ENCODE measurements around the gene PCDH9.

The PCDH9 gene

DNA sequence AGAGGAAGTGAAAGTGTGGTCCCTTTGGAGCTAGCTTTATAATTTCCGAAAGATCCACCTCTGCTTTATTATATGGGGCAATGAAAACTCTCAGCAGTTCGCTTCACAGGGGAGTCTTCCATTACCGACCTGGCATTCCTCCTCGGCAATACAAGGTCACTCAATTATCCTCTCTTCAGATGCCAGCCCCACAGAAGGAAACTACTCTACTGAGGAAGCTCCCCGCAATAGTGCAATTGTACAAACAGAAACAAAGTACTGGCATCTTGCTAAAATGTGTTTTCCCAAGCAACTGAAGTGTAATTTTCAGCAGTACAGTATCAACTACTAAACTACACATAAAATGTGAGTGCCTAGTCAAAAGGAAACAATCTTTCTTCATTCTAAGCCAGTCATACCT is 702.0 kb downstream of the PCDH9 start:
- no peak for DNase-seq (ENCODE audit: low read depth in 3 of 3)

DNA sequence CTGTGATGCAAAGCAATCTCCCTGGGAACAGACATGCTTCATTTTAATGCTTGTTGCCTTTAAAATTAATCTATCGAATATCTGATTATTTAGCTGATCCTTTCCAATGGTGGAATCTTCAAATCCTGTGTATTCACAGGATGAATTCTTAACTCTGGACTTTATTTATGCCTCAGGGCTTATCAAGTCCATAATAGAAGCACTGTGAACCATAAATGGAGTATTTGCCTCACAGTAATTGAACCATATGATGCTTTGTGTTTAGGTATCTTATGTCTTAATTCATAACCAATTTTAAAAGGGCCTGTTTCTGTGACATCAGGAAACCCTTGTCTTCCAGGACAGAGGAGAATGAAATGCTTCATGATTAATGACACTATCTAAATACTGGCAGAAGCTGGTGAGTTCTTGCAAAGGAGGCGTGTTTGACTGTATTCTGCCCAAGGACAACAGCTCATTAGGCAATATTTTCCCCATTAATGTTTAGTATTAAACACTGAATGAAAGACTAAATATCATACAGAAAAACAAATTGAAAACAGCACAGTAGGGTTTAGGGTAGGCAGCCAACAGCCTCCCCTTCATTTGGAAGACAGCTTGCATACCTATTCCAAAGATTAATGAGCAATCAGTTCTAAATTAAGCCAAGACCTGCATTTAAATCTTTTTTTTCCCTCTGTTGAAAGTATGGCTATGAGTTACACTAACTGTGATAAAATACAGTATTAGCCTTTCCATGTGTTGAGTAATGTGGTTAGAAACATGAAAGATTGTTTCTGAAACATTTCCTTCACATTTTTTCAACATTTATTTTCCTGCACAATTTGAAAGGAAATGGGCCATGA is 709.4 kb downstream of the PCDH9 start:
- DNase-seq (ENCODE audit: low read depth in 3 of 3) = no peak

DNA sequence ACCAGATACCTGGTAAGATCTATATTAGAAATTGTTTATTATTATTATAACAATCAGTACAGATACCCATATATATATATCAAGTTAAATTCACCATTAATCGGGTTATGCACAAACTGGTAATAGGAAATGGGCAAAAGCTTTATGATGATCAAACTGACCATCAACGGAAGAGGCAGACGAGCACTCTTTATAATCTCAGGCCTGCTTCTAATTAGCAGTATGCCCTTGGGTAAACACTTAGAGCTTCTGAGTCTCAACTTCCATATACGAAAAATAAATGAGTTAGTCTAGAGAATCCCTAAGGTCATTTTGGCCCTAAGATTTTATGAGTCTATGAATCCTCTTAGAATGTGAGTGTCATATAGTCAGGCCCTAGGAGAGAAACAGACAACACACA is 710.9 kb downstream of the PCDH9 start:
- DNase-seq (ENCODE audit: low read depth in 3 of 3) = no peak

DNA sequence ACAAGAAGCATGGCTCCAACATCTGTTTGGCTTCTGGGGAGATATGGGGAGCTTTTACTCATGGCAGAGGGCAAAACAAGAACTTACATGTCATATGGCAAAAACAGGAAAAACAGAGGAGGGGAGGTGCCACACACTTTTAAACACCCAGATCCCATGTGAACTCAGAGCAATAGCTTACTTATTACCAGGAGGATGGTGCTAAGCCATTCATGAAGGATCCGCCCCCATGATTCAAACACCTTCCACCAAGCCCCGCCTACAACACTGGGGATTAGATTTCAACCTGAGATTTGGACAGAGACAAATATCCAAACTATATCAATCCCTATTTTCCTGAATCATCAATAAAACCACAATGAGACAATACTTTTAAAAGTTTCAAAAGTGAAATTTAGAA is 712.1 kb downstream of the PCDH9 start:
- DNase-seq (ENCODE audit: low read depth in 3 of 3) = no peak

DNA sequence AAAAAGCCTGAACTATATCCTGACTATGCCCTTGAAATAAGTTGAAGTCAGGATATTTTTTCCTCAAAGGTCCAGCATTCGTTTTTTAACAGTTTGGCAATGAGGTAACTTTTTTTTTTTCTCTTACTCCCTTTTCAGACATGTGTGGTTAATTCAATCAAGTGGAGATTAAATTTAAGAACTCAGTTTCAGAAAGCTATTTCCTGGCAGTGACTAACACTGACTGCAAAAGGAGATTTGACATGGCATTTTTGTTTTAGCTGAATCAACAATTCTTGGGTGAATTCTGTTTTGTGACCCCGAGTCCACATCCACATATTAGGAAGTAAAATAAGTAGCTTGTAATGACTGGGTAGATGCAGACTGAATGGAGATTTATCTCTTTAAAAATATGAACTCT is 716.4 kb downstream of the PCDH9 start:
- DNase-seq (ENCODE audit: low read depth in 3 of 3) = no peak

DNA sequence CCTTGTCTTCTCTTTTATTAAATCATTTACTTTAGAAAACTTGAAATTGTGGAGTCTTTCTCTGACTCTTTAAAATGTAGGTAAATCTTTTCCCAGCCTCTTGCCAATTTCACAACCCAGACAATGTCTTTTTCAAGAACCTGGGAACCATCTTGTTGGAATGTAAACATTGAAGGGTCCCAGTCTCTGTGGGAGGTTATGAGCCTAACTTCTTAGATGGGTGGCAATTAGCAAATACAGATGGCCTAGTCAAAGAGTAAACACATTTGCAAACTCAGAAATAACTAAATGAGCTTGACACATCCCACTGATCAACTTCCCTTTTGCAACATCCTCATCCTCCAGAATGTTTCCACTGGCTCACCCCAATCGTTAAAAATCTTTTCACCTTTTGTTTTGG is 721.0 kb downstream of the PCDH9 start:
- DNase-seq (ENCODE audit: low read depth in 3 of 3) = no peak

DNA sequence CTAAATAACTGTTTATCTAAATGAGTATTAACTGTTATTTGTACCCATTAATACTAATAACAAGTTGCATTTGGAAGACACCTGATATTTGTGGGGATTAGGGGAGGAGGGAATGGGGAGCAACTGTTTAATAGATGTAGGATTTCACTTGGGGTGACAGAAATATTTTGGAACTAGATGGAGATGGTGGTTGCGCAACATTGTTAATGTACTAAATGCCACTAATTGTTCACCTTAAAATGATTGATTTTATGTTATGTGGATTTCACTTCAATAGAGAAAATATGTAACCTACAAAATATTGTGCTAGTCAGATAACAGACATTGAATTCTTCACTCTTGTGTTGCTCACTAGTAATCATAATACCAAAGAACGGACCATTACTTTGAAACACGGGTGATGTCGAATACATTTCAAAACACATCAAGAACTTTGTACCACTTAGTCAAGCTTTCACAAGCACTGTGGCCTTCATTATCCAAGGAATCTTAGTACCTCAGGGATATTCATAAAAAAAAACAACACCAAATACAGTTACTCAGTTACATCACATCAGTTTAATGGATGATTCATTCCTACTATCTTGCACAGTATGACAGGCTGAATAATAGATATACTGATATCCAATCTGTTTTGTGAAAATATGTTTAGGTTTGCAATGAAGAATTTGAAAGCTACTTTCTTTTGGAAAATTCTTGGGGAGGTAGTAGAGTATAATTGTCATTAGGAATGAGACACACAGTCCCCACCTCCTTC is 721.8 kb downstream of the PCDH9 start:
- no peak for DNase-seq (ENCODE audit: low read depth in 3 of 3)

DNA sequence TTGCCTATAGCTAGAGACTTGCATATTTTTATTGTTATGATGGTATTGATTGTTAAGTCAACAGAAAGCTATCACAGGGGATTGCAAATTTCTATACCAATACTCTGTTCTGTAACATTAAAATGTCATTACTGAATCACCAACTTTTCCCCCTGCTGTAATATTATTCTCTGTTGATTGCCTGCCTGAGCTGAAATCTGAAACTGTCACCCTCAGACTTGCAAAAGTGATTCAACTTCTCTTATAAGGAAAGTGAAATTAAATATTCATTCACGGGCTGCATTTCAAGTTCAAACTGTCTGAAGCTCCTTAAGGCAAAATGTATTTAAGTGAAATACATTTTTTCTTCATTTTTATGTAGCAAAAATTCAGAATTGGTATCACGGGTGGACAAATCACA is 723.2 kb downstream of the PCDH9 start:
- no peak for DNase-seq (ENCODE audit: low read depth in 3 of 3)

DNA sequence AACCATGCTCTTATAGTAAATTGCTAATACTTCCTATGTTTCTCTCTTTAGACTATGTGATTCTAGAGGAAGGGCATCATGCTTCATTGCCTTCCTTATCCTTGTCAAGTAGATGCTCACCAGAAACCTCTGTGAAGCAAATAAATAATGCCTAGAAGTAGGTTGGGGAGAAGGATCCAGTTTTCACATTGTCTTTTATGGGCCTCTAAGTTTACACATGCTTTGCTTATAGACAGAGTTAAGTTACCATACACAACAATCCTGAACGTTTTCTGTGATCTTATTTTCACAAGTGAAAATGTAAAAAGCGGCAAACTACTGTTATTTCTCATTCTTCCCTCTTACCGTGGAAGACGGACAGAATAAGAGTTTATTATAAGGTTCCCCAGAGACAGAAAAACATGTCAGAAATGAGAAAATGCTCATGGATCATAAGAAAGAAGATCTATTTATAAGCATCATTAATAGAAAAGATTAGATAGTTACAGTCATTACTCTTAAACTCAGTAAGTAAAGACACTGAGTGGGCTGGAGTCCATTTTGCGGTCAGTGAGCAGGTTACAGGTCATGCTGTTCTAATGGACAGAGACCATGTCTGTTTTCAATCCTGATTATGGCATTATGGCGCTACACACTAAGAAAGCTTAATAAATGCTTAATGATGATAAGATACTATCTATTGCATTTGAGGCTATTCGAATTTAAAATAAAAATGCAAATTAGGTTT is 723.9 kb downstream of the PCDH9 start:
- DNase-seq (ENCODE audit: low read depth in 3 of 3) = no peak

DNA sequence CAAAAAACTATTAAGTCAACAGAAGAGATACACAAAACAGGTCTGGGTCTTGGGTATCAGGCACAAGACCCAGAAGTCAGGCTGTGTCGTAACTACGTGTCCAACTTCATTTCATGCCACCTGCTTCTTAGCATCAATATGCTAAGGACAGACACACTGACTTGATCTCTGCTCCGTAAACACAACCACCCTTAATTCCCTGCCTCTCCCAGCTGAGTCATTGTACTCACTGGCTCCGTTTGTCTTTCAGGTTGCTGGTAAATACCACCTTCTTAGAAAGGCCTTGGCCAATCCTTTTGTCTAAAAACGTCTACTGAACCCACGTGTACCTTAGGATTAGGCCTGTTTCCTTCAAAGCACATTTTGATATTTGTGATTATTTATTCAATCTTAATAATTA is 726.2 kb downstream of the PCDH9 start:
- DNase-seq (ENCODE audit: low read depth in 3 of 3) = no peak

DNA sequence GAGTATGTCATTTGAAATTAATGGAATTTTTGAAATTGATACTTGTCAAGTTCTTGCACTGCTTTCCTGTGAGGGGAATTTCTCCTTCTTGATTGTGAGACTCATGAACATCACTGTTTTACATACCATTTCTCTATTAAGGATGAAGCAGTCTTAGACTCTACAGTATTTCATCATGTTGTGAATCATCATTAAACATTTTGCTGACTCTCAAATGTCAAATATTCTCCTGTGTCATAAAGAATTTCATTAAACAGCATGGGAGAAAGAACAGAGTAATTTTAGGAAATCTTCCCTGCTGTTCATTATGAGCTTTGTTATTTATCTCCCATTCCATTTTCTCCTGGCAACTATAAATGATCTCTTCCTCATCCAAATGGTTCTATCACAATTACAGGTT is 729.0 kb downstream of the PCDH9 start:
- DNase-seq (ENCODE audit: low read depth in 3 of 3) = no peak

DNA sequence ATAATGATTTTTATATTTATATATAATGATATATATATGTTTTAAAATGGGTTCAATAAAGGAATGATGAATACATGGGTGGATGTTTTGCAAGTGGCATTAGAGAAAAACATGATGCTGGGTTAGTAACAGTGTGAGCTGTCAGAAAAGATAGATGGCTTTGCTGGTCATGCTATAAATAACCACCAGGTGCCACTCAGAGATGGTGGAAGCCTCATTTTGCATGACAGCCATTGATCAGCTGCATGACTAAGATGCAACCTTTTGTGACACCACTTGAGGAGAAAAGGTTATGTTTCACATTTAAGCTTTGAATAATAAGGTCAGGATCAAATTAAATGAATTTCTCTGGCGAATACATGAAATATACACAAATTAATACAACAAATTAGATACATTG is 737.7 kb downstream of the PCDH9 start:
- no peak for DNase-seq (ENCODE audit: low read depth in 3 of 3)

DNA sequence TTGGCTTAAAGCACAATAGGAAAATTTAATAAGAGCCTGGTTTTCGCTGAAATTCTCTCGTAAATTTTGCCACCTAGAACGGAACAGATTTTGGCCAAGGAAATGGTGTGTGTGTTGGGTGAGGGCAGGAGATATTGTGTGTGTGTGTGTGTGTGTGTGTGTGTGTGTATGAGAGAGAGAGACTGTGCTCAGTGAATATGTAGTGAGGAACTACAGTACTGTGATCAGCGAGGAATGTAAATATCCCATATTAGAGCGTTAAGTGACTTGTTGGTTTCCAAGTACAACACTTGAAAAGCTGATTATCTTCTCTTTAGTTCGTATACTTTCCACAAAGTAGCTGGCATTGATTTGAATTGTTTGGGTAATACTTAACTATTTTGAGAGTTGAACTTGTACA is 738.9 kb downstream of the PCDH9 start:
- no peak for DNase-seq (ENCODE audit: low read depth in 3 of 3)

DNA sequence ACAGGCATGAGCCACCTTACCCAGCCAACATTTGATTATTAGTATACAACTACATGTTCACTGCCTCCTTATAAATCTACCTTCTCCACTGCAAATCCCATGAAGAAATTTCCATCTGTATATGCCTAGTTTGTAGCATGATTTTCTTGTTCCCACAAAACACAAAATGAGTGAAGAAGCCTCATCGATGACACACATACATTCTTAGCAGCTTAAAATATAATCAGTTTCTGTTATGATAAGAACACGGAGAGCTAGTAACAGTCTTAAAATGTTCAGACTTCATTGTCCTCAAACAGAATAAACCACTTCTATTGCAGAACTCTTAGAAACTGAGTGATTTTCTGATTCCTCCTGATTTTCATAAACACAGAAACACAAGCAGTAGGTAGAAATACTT is 740.5 kb downstream of the PCDH9 start:
- no peak for DNase-seq (ENCODE audit: low read depth in 3 of 3)

DNA sequence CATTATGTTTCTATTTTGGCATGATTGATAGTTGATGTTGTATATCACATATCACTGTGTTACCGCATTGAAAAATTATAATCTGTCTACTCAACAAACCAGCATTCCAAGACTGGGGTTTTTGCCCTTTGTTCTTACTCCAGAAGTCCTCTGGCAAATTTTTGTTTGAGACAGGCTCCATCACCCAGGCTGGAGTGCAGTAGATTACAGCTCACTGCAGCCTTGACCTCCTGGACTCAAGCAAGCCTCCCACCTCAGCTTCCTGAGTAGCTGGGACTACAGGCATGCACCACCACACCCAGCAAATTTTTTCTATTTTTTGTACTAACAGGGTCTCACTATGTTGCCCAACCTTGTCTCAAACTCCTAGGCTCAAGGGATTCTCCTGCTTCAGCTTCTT is 741.0 kb downstream of the PCDH9 start:
- no peak for DNase-seq (ENCODE audit: low read depth in 3 of 3)

DNA sequence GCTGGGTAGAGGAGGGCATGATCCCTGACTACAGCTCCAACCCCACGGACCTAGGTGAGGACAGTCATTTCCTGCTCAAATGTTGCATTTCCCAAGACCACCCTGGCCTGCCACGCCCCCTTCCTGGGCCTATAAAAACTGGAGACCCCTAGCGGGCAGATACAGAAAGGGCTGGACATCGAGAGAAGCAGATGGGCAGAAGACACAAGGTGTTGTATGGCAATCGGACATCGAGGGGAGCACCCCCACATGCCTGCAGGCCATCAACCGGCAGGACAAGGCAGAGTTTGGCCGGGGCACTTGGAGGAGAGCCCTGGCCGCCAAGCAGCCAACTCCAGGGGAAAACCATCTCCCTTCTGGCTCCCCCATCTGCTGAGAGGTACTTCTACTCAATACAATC is 746.4 kb downstream of the PCDH9 start:
- DNase-seq (ENCODE audit: low read depth in 3 of 3) = no peak

DNA sequence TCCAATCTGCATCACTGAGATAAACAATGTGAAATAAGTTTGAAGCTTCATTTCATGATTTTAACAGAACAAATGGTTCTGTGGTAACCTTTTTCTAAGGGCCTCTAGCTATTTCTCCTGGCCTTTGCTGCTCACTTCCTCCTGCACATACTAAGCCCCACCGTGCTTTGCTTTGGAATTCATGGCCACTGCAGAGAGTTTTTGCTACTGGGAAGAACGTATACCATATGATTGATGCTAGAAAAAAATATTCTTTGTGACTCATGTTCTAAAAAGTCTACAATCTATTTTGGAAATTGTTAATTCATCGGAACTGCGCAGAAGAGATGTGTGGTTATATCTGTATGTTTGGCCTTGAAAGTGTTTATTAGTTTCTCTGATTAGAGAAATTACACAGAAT is 747.3 kb downstream of the PCDH9 start:
- no peak for DNase-seq (ENCODE audit: low read depth in 3 of 3)

DNA sequence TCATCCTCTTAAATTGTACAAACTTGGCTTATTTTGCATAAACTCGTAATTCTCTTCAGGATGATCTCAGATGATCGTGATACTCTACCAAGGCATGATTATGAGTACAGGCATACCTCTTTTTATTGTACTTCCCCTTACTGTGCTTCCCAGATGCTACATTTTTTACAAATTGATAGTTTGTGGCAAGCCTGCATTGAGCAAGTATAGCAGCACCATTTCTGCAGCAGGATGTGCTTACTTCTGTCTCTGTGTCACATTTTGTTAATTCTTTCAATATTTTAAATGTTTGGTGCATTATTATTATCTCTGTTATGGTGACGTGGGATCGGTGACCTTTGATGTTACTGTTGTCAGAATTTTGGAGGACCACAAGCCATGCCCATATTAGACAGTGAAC is 752.3 kb downstream of the PCDH9 start:
- no peak for DNase-seq (ENCODE audit: low read depth in 3 of 3)

DNA sequence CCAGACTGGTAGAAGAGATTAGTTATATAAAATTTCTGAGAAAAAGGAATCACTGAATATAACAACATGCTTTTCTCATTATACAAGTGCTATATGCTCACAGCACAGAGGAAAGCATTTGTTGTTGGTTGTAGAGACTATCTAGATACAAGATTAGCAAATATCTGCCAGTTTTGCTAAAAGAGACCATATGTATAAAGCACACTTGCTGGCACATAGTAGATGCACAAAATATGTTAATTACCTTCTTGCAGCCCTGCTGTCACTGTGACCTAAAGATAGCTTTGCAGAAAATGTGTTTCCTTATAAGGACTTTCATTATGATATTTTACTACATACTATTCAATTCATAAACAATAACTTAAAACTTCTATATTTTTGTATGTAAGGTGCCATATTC is 755.1 kb downstream of the PCDH9 start:
- DNase-seq (ENCODE audit: low read depth in 3 of 3) = no peak

DNA sequence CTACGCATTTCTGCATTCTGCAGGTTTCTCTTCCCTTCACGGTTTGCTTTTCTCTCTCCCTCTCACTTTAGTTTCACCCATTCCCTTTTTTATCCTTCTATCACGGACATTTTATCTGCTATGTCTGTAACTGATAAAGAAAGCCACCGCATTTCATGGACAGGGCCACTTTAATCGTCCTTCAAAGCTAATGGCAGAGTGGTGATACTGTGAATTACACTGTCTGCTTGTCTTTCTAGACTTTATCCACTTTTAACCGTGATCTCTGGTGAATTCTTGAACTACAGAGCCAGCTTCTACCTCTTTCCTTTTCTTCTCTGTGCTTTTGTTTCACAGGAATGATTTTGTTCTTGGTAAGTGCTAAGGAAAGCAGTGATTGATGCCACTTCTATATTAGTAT is 760.4 kb downstream of the PCDH9 start:
- DNase-seq (ENCODE audit: low read depth in 3 of 3) = no peak

DNA sequence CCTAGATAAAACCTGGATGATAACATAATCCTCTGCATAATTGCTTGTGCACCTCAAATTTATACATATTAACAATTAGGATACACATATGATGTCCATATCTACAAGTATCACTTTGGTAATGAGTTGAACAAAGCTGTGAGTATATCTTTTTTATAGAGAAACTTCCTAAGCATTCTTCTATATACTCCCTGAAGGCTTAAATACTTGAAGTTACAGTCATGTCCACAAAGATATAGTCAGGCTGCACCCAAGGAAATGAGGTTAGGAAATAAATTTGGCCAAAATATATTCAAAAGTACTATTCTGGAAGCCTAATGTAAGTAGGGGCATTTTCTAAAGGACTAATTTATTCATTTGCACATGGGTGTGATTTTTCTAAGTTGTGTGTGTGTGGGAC is 761.5 kb downstream of the PCDH9 start:
- DNase-seq (ENCODE audit: low read depth in 3 of 3) = no peak

DNA sequence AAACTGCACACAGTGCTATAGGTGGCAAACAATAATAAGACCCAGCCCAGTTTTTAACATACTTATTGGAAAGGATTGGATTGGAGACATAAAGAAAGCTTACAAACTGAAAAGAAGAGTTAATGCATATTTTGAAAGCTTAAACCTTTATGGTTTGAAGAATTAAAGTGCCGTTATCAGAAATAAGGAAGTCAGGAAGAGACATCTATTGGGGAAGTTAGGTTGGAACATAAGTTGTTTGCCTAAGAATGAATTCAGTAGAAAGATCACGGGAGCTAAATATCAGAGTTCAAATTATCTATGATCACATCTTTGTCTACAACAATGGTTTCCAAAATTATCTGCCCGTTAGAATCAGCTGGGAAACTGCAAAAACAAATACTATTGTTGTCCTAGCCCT is 767.9 kb downstream of the PCDH9 start:
- DNase-seq (ENCODE audit: low read depth in 3 of 3) = no peak

DNA sequence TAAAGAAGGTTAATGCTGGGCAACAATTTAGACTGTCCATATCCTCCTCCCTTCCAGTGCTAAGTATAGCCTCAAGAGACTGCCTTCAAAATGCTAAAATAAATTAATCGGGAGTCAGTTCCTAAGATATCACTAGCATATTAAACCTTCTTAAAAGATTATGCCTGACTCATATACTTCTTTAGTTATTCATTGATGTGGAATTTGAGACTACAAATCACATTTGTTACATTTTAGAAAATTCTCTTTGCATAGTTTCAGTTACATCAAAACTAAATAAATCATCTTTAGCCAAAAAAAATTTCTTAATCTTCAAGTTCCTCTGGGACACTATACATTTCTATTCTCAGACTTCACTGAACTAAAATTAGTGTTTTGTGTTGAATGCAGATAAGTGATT is 769.1 kb downstream of the PCDH9 start:
- no peak for DNase-seq (ENCODE audit: low read depth in 3 of 3)

All from stimulated activated CD4-positive, alpha-beta T cell treated with anti-CD3 and anti-CD28 coated beads, TNF-alpha, amount 100 ng/mL, for 4 hours (primary cell).